Transverse colon (tissue), 4 donors: ENCODE data around the gene DNAJB11.

Source experiments
- EP300 ChIP-seq: sonication (generic); formaldehyde crosslinking; IDR thresholded peaks from one replicate; pipeline ENCODE4 v1.6.1; 2017; ENCODE audit warnings: antibody characterized with exemption, low read depth
- POLR2A ChIP-seq: fragments of 450-650 bp; IDR thresholded peaks from one replicate; pipeline ENCODE4 v1.6.1; 2016; ENCODE audit warnings: antibody characterized with exemption, mild to moderate bottlenecking, moderate library complexity
- POLR2AphosphoS5 ChIP-seq, 3 donors: sonication (generic); formaldehyde crosslinking; IDR thresholded peaks; one replicate each; pipeline ENCODE4 v1.6.1; 2016; ENCODE audit warnings: antibody characterized with exemption in 3 of 3
- TF ChIP-seq, protein P1 (sequence below), 5 experiments: fragments of 200-600 bp in 3 of 5; fragments of 450-650 bp in 2 of 5; sonication (generic) in 3 of 5; IDR thresholded peaks; 1 replicate in 2 of 5; 2 replicates in 3 of 5; pipeline ENCODE4 v1.5.1; 2016 to 2017; ENCODE audit warnings: antibody characterized with exemption in 5 of 5, inconsistent platforms in 3 of 5, mild to moderate bottlenecking in 2 of 5, moderate library complexity in 1 of 5

- TF ChIP-seq, protein P1, sequence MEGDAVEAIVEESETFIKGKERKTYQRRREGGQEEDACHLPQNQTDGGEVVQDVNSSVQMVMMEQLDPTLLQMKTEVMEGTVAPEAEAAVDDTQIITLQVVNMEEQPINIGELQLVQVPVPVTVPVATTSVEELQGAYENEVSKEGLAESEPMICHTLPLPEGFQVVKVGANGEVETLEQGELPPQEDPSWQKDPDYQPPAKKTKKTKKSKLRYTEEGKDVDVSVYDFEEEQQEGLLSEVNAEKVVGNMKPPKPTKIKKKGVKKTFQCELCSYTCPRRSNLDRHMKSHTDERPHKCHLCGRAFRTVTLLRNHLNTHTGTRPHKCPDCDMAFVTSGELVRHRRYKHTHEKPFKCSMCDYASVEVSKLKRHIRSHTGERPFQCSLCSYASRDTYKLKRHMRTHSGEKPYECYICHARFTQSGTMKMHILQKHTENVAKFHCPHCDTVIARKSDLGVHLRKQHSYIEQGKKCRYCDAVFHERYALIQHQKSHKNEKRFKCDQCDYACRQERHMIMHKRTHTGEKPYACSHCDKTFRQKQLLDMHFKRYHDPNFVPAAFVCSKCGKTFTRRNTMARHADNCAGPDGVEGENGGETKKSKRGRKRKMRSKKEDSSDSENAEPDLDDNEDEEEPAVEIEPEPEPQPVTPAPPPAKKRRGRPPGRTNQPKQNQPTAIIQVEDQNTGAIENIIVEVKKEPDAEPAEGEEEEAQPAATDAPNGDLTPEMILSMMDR (IDR thresholded peaks at IDR 0.05) = no peak
- TF ChIP-seq EP300 (no peak), POLR2A (no peak), POLR2AphosphoS5 (IDR thresholded peaks at IDR 0.05) (no peak)
These were observed 63.0 kb downstream of the DNAJB11 start for GRCh38 chr3:186633481-186633880.
